NB4 (cell line): ENCODE measurements around the gene ALDOB.

Experiments used
- DNase-seq: peaks from one replicate; pipeline ENCODE4 v3.0.0; 2010; ENCODE audit warnings: low read depth
- H3K4me3 ChIP-seq: one replicate; pipeline ENCODE4 v1.5.1; 2011; ENCODE audit warnings: mild to moderate bottlenecking, low read depth, low read length, moderate library complexity
- CTCF ChIP-seq: IDR thresholded peaks from one replicate; pipeline ENCODE4 v1.5.1; 2012; ENCODE audit warnings: low read depth, low read length
- MAX ChIP-seq: IDR thresholded peaks from 2 replicates; pipeline ENCODE4 v1.6.1; 2011; ENCODE audit warnings: low read depth, low read length
- MYC ChIP-seq: IDR thresholded peaks from 2 replicates; pipeline ENCODE4 v1.6.1; 2011; ENCODE audit warnings: low read depth, low read length
- POLR2A ChIP-seq: IDR thresholded peaks from 2 replicates; pipeline ENCODE4 v1.6.1; 2011; ENCODE audit warnings: mild to moderate bottlenecking; ENCODE audit not compliant: insufficient read length; ENCODE audit errors: extremely low read depth

Gene ALDOB

GRCh38 chr9:101477736-101478135 lies 42.2 kb upstream of the ALDOB start:
- H3K4me3 ChIP-seq: no peak overlapping the region
- TF ChIP-seq MYC: no peak
- no peak for TF ChIP-seq MAX
- no peak for TF ChIP-seq CTCF
- TF ChIP-seq POLR2A: no peak
- no peak for DNase-seq

GRCh38 chr9:101477214-101477613 lies 41.6 kb upstream of the ALDOB start:
- H3K4me3 ChIP-seq: no peak overlapping the region
- TF ChIP-seq POLR2A: no peak
- TF ChIP-seq MYC: no peak
- no peak for TF ChIP-seq CTCF
- TF ChIP-seq MAX: no peak
- DNase-seq: no peak

GRCh38 chr9:101476576-101477208 lies 41.1 kb upstream of the ALDOB start:
- no peak overlapping the region for H3K4me3 ChIP-seq
- DNase-seq: no peak
- TF ChIP-seq MAX: no peak
- TF ChIP-seq MYC: no peak
- TF ChIP-seq POLR2A: no peak
- TF ChIP-seq CTCF: no peak

GRCh38 chr9:101472891-101473290 lies 37.3 kb upstream of the ALDOB start:
- no peak overlapping the region for H3K4me3 ChIP-seq
- TF ChIP-seq CTCF: no peak
- no peak for TF ChIP-seq POLR2A
- DNase-seq: no peak

GRCh38 chr9:101470929-101471328 lies 35.4 kb upstream of the ALDOB start:
- no peak for DNase-seq
- H3K4me3 ChIP-seq: no peak overlapping the region
- TF ChIP-seq POLR2A: no peak
- no peak for TF ChIP-seq MAX
- no peak for TF ChIP-seq CTCF
- TF ChIP-seq MYC: no peak

GRCh38 chr9:101470021-101470420 lies 34.4 kb upstream of the ALDOB start:
- no peak for DNase-seq
- H3K4me3 ChIP-seq: no peak overlapping the region
- TF ChIP-seq MAX: no peak
- TF ChIP-seq MYC: no peak
- no peak for TF ChIP-seq POLR2A
- no peak for TF ChIP-seq CTCF
